Thyroid gland (tissue), 4 donors: ENCODE data around the gene CCDC82.

Experiments used
- POLR2A ChIP-seq, 2 donors: fragments of 450-650 bp; IDR thresholded peaks; one replicate each; pipeline ENCODE4 v1.6.1; 2017; ENCODE audit warnings: antibody characterized with exemption in 2 of 2, mild to moderate bottlenecking in 2 of 2, moderate library complexity in 1 of 2
- TF ChIP-seq, protein P1 (sequence below), 6 experiments: fragments of 200-600 bp in 3 of 6; fragments of 450-650 bp in 3 of 6; sonication (generic) in 3 of 6; IDR thresholded peaks; one replicate each; pipeline ENCODE4 v1.5.1; 2016 to 2019; ENCODE audit warnings: antibody characterized with exemption in 6 of 6, mild to moderate bottlenecking in 2 of 6, inconsistent platforms in 1 of 6, moderate library complexity in 1 of 6

DNA sequence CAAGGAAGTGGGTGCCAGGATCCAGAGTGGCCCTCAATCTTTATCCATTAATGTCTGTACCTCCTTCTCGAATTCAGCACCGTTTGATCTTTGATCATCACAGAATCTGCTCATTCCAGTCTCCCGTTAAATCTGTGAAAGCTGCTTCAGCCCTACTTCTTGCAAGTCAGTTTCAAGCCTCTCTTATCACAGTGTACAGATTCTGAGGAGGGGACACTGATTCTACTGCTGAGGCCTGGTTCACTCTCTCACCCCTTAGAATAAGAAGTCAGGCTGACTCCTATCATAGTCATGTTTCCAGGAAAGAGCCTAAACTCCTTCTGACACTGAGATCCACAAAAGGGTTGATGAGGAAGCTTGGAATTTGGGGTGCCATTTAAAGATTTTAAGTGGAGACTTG is 85.7 kb downstream of the CCDC82 start:
- TF ChIP-seq, protein P1, sequence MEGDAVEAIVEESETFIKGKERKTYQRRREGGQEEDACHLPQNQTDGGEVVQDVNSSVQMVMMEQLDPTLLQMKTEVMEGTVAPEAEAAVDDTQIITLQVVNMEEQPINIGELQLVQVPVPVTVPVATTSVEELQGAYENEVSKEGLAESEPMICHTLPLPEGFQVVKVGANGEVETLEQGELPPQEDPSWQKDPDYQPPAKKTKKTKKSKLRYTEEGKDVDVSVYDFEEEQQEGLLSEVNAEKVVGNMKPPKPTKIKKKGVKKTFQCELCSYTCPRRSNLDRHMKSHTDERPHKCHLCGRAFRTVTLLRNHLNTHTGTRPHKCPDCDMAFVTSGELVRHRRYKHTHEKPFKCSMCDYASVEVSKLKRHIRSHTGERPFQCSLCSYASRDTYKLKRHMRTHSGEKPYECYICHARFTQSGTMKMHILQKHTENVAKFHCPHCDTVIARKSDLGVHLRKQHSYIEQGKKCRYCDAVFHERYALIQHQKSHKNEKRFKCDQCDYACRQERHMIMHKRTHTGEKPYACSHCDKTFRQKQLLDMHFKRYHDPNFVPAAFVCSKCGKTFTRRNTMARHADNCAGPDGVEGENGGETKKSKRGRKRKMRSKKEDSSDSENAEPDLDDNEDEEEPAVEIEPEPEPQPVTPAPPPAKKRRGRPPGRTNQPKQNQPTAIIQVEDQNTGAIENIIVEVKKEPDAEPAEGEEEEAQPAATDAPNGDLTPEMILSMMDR (IDR thresholded peaks at IDR 0.05) = no peak
- TF ChIP-seq POLR2A (IDR thresholded peaks at IDR 0.05) = no peak
